NCI-H774 (cell line): ENCODE results near the gene CEP57.
"Not testable (repeated sequence)": the region's sequence is repeated elsewhere in the genome, so short reads cannot be mapped to it uniquely, and the experiment has no call there.

Source experiments
- DNase-seq: peaks from one replicate; lab custom pipeline; 2025; lab: John Stamatoyannopoulos, UW

CEP57 gene

GRCh38 chr11:95796501-95796900, 6.2 kb downstream of the CEP57 start:
- DNase-seq, result no peak

DNA sequence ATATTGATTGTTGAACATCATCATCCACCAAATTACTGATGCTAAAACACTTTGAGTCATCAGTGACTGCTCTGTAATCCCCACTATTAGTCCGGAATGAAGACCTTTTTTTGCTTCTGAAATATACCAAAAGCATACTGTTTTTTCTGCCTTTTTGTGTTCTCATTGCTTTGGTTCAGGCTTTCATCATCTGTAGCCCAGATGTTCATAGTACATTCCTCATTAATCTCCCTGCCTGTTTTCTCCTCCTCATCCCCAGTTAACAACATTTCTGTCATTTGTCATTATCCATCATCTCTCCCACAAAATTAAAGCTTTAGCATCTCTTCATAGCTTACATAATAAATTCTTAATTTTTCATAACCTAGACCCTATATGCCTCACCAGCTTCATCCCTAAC, 9.2 kb downstream of the CEP57 start:
- no peak for DNase-seq

GRCh38 chr11:95800438-95800837, 10.1 kb downstream of the CEP57 start:
- no peak for DNase-seq

- DNase-seq, result no peak
These were observed 12.5 kb downstream of the CEP57 start for GRCh38 chr11:95802806-95803205.

DNA sequence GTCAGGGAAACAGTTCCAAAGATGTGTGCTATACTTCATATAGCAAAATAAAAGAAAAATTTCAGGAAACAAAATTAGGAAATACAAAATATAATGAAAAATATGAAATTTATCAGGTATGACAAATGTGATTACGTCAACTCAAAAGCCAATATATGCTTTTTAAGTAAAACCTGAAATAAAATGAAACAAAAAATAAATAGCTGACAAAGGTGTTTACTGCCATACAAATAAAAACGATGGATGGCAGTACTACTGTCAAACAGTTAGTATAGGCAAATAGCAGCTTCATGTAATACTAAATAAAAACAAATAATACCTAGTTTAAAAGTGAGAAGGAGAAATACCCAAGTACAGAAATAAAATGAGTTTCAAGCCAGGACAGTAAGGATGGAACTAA, 13.7 kb downstream of the CEP57 start:
- DNase-seq, result no peak

- DNase-seq, result no peak
These were observed 15.6 kb downstream of the CEP57 start for GRCh38 chr11:95805869-95806268.

- not testable (repeated sequence) for DNase-seq
These were observed 16.2 kb downstream of the CEP57 start for GRCh38 chr11:95806464-95806863.

- DNase-seq, result not testable (repeated sequence)
These were observed 20.8 kb downstream of the CEP57 start for GRCh38 chr11:95811052-95811451.

- DNase-seq, result no peak
These were observed 25.7 kb downstream of the CEP57 start for GRCh38 chr11:95816037-95816436.

- DNase-seq, result no peak
These were observed 31.3 kb downstream of the CEP57 start for GRCh38 chr11:95821640-95822039.

GRCh38 chr11:95827696-95828095, 37.4 kb downstream of the CEP57 start:
- no peak for DNase-seq

DNA sequence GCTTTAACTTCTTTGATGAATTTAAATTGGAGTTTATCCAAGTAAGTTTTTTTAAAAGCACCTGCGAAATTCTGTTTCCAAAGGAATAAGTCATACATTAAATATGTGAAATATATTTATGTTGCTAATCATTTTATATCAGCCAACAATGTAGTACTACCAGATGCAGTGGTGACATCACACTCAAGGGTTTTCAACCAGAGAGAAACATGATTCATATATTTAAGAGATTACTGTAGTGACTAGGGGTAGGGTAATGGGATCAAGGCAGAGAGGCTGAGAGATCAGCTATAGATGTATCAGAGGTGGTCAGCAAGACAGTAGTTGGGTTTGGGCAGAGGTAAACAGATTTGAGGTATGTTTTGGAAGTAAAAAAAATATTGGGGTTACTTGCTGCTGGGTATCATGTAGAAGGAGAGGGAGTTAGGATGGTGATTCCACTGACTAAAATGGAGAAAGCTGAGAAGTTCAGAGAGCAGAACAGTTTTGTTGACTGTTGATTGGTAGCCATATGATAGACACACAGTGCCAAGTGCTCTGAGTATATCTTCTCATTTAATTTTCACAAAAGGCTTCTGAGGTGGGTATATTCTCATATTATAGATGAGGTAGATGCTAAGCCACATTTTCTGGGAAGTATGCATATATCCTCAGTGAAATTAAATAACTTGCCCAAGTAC, 39.4 kb downstream of the CEP57 start:
- no peak for DNase-seq

GRCh38 chr11:95831198-95831883, 41.0 kb downstream of the CEP57 start:
- DNase-seq, result no peak

- DNase-seq, result no peak
These were observed 42.5 kb downstream of the CEP57 start for GRCh38 chr11:95832763-95833162.

- no peak for DNase-seq
These were observed 43.1 kb downstream of the CEP57 start for GRCh38 chr11:95833378-95833777.

DNA sequence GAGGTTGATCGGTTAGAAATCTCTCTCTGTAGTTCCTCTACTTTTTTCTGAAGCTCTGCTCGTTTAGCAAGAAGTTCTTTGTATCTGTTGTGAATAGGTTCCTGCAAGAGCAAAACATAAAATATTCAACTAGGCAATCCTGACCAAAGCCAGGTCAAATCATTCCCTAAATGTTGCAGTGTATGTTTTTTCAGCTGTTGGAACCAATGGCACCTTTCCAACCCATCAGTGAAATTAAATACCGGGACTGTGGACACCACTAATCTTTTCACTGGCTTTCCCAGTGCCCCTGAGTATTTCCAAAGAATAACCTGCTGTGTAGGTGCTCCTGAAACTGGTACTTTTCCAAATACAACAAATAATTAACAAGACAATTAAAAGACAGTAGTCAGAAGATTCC, 45.1 kb downstream of the CEP57 start:
- no peak for DNase-seq

DNA sequence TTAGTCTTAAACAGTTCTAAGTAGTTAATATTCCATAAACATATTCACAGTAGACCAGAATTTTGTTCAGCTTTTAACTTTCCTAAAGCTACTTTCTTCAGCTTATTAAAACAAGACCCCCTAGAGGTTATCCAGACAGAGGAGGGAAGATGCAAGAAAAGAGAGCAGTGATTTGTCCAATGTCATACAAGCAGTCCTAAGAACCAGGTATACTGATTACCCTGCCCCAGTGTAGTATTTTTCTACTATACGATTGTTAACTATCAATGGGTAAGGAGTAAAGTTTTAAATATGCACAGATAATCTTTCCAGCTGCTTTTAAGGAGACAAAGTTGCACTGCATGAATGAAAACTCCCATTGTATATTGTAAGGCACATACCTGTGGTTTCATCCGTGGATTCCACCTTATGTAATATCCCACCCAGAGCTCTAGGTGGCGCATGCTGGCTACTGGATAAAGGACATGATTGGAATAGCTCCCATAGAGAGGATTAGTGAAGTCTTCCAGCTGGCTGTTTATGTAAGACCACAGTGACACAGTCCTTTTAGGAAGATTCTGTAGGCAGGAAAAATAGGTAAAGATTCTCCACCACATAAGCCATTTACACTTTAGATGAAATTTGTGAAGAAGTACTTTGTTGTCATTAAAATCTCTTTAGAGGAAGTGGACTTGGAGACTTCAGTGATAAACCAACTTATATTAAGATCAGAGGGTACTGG, 45.6 kb downstream of the CEP57 start:
- peak; percentile 68 for DNase-seq

DNA sequence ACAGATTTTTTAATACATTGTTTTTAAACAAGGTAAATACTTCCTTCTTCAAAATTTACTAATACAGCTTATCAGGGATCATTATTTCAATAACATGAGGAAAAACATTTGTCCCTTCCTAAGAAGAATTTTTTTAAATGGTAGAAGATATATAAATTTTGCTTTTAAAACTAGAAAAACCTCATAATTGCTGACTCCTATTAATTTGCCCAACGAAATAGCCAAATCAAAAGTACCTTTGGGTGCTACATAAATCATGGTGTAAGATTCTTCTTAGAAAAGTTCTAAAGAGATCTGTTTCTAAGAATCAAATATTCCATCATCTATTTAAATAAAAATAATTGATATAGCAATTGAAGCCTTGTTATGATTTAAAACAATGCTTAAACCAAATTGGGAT, 54.9 kb downstream of the CEP57 start:
- DNase-seq, result no peak

- no peak for DNase-seq
These were observed 59.0 kb downstream of the CEP57 start for GRCh38 chr11:95849087-95849825.

DNA sequence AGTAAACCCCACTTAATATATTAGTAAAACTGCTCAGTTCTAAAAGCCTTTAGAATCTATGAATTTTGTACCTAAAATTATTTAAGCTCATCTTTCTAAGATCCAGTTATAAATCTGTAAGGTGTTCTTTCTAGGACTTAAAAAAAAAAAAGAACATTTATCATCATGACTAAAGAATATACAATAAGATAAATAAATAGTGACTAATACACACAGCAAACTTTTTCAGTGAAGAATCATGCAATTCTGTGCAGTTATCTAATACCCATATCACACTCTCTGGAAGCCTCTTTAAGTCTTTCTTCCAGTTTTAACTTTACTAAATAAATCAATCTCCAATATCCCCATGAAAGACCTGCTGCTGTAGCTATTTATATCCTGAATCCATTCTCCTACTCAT, 59.8 kb downstream of the CEP57 start:
- no peak for DNase-seq

- DNase-seq, result no peak
These were observed 62.8 kb downstream of the CEP57 start for GRCh38 chr11:95853138-95853537.

DNA sequence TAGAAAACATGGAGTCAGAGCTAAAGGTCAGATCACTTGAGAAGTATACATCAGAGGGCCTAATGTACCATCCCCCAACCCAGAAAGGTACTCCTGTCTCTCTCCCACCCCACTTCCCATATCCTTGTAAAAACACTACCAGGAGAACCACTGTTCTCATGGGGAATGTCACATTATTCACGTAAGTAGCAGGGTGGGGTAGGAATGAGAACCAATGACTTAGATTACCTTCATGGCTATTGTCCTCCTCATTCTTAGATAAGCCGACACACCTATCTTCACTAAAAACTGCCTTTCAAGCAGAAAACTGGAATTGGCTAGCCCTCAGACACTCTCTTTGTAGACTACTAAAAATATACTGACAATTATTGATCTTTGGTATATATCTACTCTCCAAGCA, 63.6 kb downstream of the CEP57 start:
- no peak for DNase-seq

DNA sequence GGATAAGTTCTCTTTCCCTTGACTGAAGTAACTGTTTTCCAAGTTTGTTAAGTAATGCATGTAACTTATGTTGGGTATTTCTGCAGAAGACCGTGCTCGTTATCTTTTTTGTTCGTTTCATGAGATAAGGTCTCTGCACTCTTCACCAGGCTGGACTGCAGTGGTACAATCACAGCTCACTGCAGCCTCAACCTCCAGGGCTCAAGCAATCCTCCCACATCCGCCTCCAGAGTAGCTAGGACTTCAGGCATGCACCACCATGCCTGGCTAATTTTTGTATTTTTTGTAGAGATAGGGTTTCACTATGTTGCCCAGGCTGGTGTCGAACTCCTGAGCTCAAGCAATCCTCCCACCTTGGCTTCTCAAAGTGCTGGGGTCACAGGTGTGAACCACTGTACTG, 64.1 kb downstream of the CEP57 start:
- DNase-seq, result not testable (repeated sequence)
